ENCODE measurements around the gene LMF1. TPM values are rescaled to one million over a fixed set of nuclear protein-coding genes. Genes with fewer than 3 reads are reported as not detected.

LMF1 gene
- total RNA-seq, 4 donors from 2014 or later, result 7.7 to 15.8 (median 10.2) TPM

- no peak for ATAC-seq
- peaks cover 0 to 45% of the 10 kb centered on the region in 2 donors for H3K36me3 ChIP-seq
- intact Hi-C loops (cut with DNase I; ENCODE audit: low total_unique reads), result no loop called here
Measured at GRCh38 chr16:909281-910000, 61.3 kb downstream of the LMF1 start.

GRCh38 chr16:908526-909155 lies 62.1 kb downstream of the LMF1 start:
- peaks cover 0 to 45% of the 10 kb centered on the region in 2 donors for H3K36me3 ChIP-seq

More at GRCh38 chr16:909281-910000, 61.3 kb downstream of the LMF1 start:
- Histone ChIP-seq H3K27me3 (no peaks in the 10 kb centered on the region), H3K27ac (no peak overlapping the region), H3K9me3 (no peaks in the 10 kb centered on the region), H3K4me1 (no peaks in the 10 kb centered on the region), H3K4me3 (no peak overlapping the region)
- no peak for TF ChIP-seq POLR2A (IDR thresholded peaks at IDR 0.05)
- no peak for DNase-seq
- in situ Hi-C loops (cut with MboI; ENCODE audit: low sequenced_read_pairs in 4 of 4), result no loop called here

GRCh38 chr16:907842-908241 lies 62.9 kb downstream of the LMF1 start:
- DNase-seq (no peak), ATAC-seq (no peak)
- no peak for TF ChIP-seq CTCF (IDR thresholded peaks at IDR 0.05 in 4 of 5, conservative IDR thresholded peaks at IDR 0.05 in 1 of 5)
- no peak for TF ChIP-seq POLR2A (IDR thresholded peaks at IDR 0.05)
- Histone ChIP-seq H3K4me3 (no peak overlapping the region), H3K36me3 (peaks cover 0 to 45% of the 10 kb centered on the region in 2 donors), H3K27ac (no peak overlapping the region), H3K9me3 (no peaks in the 10 kb centered on the region), H3K4me1 (no peaks in the 10 kb centered on the region), H3K27me3 (no peaks in the 10 kb centered on the region)
- intact Hi-C loops (cut with DNase I; ENCODE audit: low total_unique reads) (no loop called here), in situ Hi-C loops (cut with MboI; ENCODE audit: low sequenced_read_pairs in 4 of 4) (no loop called here)

More at GRCh38 chr16:908526-909155, 62.1 kb downstream of the LMF1 start:
- ATAC-seq (no peak), DNase-seq (no peak)
- no peak for TF ChIP-seq POLR2A (IDR thresholded peaks at IDR 0.05)
- H3K27me3 ChIP-seq, result no peaks in the 10 kb centered on the region
- intact Hi-C loops (cut with DNase I; ENCODE audit: low total_unique reads), result no loop called here
- H3K9me3 ChIP-seq, result no peaks in the 10 kb centered on the region
- no peak overlapping the region for H3K4me3 ChIP-seq
- H3K4me1 ChIP-seq, result no peaks in the 10 kb centered on the region
- in situ Hi-C loops (cut with MboI; ENCODE audit: low sequenced_read_pairs in 4 of 4), result no loop called here
- H3K27ac ChIP-seq, result no peak overlapping the region

GRCh38 chr16:907361-907760 lies 63.4 kb downstream of the LMF1 start:
- DNase-seq, result no peak
- in situ Hi-C loops (cut with MboI; ENCODE audit: low sequenced_read_pairs in 4 of 4), result no loop called here
- no peak for ATAC-seq
- no peaks in the 10 kb centered on the region for H3K27me3 ChIP-seq
- no peaks in the 10 kb centered on the region for H3K9me3 ChIP-seq
- intact Hi-C loops (cut with DNase I; ENCODE audit: low total_unique reads), result no loop called here
- TF ChIP-seq CTCF (IDR thresholded peaks at IDR 0.05 in 4 of 5, conservative IDR thresholded peaks at IDR 0.05 in 1 of 5) (no peak), POLR2A (IDR thresholded peaks at IDR 0.05) (no peak)
- no peaks in the 10 kb centered on the region for H3K4me1 ChIP-seq
- peaks cover 0 to 45% of the 10 kb centered on the region in 2 donors for H3K36me3 ChIP-seq
- H3K27ac ChIP-seq, result no peak overlapping the region
- H3K4me3 ChIP-seq, result no peak overlapping the region

- no peak overlapping the region for H3K4me3 ChIP-seq
- in situ Hi-C loops (cut with MboI; ENCODE audit: low sequenced_read_pairs in 4 of 4), result no loop called here
- H3K36me3 ChIP-seq, result peaks cover 0 to 45% of the 10 kb centered on the region in 2 donors
- H3K9me3 ChIP-seq, result no peaks in the 10 kb centered on the region
- no peaks in the 10 kb centered on the region for H3K27me3 ChIP-seq
- TF ChIP-seq CTCF (IDR thresholded peaks at IDR 0.05 in 4 of 5, conservative IDR thresholded peaks at IDR 0.05 in 1 of 5) (no peak), POLR2A (IDR thresholded peaks at IDR 0.05) (no peak)
- intact Hi-C loops (cut with DNase I; ENCODE audit: low total_unique reads), result no loop called here
- H3K4me1 ChIP-seq, result no peaks in the 10 kb centered on the region
- H3K27ac ChIP-seq, result no peak overlapping the region
- DNase-seq (no peak), ATAC-seq (no peak)
Measured at GRCh38 chr16:906296-906695, 64.5 kb downstream of the LMF1 start.
